HG03280 (cell line): ENCODE measurements around the gene TCF7L1.
"Not testable (repeated sequence)": the region's sequence is repeated elsewhere in the genome, so short reads cannot be mapped to it uniquely, and the experiment has no call there.

Experiments
- ATAC-seq: cut with Tn5 transposase; IDR thresholded peaks from one replicate; pipeline ENCODE4 v1.9.1; 2021; ENCODE audit warnings: mild to moderate bottlenecking, moderate library complexity; ENCODE audit not compliant: unreplicated experiment

TCF7L1 gene, protein sequence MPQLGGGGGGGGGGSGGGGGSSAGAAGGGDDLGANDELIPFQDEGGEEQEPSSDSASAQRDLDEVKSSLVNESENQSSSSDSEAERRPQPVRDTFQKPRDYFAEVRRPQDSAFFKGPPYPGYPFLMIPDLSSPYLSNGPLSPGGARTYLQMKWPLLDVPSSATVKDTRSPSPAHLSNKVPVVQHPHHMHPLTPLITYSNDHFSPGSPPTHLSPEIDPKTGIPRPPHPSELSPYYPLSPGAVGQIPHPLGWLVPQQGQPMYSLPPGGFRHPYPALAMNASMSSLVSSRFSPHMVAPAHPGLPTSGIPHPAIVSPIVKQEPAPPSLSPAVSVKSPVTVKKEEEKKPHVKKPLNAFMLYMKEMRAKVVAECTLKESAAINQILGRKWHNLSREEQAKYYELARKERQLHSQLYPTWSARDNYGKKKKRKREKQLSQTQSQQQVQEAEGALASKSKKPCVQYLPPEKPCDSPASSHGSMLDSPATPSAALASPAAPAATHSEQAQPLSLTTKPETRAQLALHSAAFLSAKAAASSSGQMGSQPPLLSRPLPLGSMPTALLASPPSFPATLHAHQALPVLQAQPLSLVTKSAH

DNA sequence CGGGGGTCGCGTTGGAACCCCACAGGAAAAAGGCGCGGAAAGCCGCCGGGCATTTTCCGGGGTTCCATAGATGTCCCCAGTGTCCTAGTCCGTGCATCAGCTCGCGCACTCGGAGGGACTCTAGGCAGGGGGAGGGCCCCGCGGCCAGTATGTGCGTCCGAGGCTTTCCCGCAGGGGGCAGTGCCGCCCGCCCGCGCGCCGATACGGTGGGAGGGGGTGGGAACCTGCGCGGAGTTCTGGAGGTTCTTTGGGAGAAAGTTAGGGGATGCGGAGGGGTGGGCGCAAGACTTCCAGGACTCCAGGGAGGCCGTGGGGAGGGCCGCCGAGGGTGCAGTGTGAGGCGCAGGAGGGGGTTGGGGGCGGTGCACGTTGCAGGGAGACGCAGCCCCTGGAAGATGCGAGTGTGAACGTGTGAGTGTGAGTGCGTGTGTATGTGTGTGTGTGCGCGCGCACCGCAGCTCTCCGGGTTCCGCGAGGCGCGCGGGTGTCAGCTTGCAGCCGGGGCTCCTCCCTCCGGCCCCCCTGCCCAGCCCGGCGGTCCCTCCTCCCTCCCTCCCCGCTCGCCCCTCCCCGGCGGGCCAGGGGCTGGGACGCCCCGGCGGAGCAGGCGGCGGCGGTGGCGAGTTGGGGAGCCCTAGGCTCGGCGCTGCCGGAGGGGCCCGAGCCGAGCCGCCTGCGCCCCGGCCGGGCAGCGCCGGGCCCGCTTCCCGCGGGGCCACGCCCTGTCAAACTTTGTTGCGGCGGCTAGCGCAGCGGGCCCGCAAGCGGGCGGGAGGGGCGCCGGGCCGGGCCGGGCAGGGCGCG, at the start of gene TCF7L1:
TCF7L1 (plus strand) TSS at position 559 of the 804 bp plus-strand sequence. CDS start 293 bp downstream, outside the sequence.
- no peak for ATAC-seq

DNA sequence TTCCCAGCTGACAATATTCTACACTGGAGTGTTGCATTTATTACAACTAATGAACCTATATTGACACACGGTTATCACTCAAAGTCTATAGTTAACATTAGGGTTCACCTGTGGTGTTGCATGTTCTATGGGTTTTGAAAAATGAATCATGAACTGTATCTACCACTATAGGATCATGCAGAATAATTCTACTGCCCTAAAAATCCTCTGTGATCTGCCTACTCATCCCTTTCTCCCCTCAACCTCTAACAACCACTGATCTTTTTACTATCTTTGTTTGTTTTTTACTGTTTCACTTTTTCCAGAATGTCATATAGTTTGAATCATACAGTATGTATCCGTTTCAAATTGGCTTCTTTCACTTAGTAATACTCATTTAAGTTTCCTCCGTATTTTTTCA, 47.6 kb upstream of the TCF7L1 start:
- ATAC-seq, result no peak

DNA sequence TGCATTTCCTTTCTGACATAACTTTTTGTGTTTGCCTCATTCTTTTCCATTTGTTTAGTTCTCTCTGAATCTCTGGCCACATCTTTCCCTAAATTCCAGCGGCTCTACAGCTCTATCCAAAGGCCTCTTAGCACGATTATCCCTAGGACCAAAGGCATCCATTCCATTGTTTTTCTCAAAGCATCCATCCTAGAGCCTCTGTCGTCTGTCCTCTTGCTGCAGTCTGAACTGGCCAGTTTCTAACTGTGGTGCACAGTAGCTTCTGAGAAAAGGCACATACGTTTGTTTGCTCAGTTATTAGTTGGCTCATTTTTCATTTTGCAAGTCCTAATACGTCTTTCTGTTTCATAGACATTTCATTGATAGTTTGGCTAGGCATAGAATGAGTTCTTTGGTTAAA, 45.7 kb upstream of the TCF7L1 start:
- ATAC-seq, result no peak

DNA sequence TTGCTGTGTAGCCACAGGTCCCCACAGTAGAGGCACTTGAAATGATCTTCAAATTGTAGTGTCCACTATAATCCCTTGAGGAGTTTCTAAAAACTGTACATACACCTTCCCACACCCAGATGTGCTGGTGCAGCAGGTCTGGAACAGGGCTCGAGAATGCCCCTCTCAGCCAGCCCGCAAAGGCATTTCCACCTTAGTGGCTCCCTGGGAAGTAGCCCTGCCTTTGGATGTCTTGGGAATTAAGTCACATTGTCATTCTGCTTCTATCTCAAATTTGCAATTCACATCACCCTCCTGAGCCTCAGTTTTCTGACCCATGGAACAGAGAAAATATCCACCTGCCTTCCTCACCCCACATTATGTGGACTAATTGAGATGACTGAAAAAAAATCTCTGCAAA, 44.3 kb upstream of the TCF7L1 start:
- no peak for ATAC-seq

DNA sequence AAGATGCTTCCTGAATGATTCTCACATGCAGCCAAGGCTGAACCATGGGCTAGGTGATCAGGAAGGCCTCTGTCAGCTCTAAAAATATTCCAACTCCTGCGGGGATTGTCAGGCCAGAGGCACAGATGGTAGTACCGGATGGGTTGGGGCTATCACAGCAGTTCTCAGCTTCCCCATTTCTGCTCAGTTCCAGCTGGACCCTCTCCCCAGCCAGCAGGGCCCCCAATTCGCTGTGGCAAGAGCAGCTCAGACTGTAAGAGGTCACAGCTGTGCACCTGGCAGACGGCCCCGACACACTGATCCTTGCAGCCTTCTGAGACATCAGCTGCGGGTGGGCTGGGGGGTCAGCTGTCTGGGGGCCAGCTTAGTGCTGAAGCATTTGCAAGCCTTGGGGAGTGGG, 43.6 kb upstream of the TCF7L1 start:
- ATAC-seq, result no peak

DNA sequence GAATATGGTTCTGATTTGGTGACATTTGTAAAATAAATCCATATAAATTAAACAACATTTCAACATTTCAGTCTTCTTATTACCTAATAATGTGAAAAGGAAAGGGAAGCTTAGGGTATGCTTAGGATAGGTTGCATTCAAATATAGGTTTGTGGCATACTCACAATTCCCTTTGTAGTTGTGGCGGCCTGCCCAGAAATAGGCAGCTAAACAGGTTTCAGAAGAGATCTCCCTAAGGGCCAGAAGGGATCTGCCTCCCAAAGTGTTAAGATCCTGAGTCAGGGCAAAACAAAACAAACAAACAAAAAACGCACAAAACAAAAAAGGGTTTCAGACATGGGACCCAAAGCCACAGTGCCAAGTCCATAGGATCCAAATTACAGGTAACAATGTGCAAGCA, 41.4 kb upstream of the TCF7L1 start:
- ATAC-seq, result no peak

DNA sequence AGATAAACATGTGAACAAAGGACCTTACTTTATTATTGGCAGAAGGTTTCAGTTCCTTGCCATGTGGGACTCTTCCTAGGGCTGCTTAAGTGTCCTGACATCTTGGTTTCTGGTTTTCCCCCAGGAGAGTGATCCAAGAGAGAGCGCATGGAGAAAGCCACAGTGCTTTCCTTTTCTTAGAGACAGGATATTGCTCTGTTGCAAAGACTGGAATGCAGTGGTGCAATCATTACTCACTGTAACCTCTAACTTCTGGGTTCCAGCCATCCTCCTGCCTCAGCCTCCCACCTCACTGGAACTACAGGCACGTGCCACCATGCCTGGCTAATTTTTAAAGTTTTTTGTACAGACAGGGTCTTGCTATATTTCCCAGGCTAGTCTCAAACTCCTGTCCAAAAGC, 38.1 kb upstream of the TCF7L1 start:
- ATAC-seq, result no peak

DNA sequence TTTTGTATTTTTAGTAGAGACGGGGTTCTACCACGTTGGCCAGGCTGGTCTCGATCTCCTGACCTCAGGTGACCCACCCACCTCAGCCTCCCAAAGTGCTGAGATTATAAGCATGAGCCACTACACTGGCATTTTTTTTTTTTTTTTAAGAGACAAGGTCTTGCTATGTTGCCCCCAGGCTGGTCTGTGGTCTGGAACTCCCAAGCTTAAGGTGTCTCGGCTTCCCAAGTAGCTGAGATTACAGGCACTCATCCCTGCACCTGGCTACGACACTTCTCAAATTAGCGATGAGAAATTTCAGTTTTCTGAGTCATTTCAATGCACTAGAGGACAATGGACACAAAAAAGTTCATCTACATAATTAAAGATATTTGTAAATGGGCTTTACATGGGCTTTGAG, 36.6 kb upstream of the TCF7L1 start:
- no peak for ATAC-seq

DNA sequence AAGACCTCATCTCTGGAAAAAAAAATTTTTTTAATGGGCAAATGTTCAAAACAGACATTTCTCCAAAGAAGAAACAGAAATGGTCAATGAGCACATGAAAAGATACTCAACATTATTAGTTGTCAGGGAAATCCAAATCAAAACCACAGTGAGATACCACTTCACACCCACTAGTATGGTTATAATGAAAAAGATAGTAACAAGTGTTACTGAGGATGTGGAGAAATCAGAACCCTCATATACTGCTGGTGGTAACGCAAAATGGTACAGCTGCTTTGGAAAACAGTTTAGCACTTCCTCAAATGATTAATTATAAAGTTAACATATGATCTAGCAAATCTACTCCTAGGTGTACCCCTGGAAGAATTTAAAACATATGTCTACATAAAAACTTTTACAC, 29.0 kb upstream of the TCF7L1 start:
- no peak for ATAC-seq

DNA sequence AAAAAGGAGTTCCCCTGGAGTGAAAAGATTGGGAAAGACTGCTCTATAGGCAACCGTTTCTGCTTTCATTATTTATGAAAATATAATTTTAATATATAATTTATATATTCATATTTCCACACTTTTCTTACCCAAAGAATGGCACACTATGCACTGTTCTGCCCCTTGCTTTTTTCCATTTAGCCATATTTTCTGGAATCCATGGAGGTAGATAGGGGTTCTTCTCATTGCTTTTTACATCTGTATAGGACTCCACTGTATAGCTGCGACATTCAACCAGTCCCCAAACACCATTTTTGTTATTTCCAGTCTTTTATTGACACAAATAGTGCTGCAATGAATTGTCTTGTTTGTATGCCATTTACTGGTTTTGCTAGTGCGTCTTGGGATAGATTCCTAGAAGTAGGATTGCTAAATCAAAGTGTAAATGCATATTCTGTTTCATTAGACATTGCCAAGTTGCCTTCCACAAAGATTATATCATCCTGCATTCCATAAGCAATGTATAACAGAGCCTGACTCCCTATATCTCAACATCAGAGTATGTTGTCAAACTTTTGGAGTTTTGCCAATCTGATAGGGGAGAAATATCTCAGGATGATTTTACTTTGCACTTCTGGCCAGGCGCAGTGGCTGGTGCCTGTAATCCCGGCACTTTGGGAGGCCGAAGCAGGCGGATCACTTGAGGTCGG, 26.6 kb upstream of the TCF7L1 start:
- ATAC-seq, result no peak

DNA sequence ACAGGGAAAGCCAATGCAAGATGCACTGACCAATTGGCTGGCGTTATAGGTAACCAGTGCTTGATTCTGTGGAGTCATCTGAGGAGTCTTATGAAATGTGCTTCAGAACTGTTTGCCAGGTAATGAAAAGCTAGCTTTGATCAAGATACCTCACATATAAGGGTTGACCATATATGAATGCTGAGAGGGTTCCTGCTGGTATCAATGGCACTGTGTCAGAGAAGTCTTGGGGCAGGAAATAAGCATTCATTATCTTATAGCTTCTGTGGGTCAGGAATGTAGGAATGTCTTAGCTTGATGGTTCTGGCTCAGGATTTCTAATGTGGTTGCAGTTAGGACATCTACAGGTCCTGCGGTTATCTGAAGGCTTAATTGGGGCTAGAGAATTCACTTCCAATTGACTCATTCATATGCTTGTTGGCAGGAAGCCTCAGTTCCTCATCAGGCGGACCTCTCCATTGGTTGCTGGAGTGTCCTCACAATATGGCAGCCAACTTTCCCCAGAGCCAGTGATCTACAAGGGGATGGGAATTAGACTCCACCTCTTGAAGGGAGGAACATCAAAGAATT, 22.1 kb upstream of the TCF7L1 start:
- no peak for ATAC-seq

DNA sequence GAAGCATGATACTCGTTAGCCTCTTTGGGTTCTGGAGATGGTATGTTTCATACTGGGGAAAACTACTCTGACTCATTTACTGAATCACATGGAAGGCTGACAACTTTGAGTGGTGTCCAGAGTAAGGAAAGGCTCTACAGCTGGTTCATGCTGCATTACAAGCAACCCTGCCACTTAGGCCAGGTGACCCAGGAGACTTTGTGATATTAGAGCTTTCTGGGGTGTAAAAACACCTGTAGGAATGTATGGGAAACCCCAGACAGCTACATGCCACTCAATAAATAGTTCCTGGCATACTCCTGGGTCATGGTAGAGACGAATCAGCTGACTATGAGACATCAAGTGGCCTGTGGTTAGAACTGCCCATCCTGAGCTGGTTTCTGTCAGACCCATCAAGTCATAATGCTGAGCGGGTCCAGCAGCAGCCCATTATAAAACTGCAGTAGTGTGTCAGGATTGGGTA, 21.3 kb upstream of the TCF7L1 start:
- ATAC-seq, result no peak

DNA sequence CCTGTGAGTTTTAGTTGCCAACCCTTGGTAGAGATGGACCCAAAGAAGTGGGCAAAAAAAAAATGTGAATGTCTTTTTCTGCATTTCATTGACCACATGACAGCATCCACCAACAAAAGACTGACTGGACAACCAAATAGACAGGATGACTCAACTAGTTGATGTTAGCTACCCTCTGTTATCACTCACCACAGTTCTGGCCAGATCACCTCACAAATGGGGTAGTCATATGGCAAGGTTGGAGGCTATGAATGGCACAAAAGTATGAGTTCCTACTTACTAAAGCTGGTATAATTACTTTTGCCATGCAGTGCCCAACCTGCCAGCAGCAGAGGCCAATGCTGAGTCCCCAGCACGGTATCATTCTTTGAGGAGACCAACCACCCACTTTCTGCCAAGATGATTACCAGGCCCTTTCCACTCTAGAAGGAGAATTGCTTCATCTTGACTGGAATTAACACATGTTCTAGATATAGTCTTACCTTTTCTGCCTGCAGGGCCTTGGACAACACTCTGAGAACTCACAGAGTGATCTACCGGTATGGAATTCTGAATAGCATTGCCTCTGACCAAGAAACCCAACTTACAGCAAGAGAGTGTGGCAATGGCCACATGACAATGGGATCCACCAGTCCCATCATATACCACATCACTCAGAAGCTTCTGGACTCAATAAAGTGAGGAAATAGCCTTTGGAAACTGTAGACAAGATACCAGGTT, 20.1 kb upstream of the TCF7L1 start:
- no peak for ATAC-seq

DNA sequence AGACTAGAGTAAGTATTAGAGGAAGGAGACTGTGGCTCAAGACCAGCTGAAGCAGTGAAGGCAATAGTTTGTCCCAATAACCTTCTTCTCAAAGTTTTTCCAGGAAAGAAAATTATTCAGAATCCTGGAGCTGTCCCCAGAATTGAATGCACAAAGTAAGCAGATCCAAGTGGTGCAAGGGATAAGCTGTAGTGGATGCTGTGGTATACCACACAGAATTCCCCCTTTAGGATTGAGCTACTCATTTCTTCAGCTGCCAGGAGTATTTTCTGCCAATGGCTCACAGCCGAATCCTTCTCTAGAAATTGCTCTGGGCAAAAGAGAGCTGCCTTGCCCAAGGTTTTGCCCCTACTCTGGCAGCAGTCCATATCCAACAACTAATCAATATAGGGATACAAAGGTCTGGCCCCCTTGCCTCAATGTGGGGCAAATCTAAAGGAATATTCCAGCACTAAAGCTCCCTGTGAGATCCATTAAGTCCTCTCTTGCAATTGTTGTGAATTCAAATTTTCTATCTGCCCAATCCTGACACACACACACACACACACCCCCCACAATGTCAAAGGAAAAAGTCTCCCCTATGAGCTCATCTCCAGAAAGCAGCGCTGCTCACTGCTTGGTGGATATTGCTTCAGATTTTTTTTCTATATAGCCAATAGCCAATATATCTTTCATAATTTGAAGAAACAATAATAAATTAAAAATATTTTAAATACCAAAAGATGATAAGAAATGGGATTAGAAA, 18.4 kb upstream of the TCF7L1 start:
- ATAC-seq, result no peak

DNA sequence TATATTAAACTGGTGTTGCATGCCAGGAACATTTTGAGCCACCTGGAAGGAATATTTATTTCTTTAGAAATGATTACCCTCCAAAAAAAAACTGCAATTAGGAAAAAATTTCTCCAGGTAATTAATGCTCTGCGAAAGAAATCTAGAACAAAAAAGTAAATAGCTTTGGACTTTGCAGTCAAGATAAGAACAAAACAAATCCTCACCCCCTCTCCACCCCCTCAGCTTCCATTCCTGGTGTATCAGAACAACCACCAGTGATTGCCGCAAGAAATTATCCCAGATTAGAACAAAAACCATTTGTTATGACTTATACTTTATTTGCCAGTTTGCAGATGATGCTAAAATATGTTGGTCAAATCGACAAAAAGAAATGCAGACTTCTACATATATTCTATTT, 17.0 kb upstream of the TCF7L1 start:
- no peak for ATAC-seq

DNA sequence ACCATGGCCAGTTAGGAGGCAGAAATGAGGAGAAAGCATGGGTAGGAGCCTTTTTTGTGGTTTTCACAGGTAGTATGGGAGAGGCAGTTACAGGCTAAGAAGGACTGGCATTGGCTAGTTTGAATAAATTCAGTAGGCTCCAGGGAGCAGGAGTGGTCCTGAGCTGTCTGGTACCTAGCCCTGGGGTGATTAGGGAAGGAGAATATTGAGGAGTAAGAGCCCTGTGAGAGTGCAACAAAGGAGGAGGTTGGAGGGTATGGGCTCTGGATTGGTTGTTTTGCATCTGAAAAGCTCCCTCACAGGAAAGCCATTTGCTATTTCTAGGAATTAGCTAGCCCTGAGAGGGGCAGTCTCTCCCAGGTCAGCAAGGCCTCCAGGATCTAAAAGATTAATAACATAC, 13.3 kb upstream of the TCF7L1 start:
- no peak for ATAC-seq

DNA sequence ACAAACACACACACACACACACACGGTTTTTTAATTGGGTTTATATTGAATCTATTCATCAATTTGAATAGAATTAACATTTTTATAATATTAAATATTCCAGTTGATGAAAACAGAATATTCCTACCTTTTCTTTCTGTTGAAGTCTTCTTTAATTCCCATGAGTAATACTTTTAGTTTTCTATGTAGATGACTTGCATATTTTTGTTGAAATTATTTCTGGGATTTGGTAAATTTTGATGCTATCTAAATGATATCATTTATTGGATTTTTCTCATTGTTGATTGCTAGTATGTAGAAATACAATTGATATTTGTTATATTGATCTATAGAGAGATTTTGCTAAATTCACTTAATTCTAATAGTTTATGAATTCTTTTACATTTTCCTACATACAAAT, 12.8 kb upstream of the TCF7L1 start:
- ATAC-seq, result no peak

DNA sequence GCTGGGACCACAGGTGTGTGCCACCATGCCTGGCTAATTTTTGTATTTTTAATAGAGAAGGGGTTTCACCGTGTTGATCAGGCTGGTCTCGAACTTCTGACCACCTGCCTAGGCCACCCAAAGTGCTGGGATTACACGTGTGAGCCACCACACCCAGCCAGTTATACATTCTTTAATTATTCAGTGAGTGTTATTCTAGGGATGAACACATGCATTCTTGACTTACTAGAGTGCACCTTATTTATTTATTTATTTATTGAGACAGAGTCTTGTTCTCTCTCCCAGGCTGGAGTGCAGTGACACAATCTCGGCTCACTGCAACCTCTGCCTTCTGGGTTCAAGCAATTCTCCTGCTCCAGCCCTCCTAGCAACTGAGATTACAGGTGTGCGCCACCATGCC, 6.7 kb upstream of the TCF7L1 start:
- not testable (repeated sequence) for ATAC-seq

DNA sequence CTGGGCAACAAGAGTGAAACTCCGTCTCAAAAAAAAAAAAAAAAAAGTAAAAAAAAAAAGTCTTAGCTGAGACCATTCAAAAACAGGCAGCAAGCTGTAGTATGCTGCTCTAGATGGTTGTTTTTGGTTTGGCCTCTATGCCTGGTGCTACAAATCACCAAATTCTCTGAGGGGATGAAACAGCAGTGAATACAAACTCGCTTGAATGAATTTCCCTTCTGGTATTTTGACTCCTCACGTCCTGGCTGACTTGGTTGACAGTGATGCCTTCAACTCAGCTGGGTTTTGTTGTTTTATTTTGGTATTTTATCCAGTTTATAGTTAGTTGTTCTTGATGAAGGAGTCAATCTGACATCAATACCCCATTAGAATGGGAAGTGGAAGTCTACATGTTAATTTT, 3.3 kb upstream of the TCF7L1 start:
- no peak for ATAC-seq

DNA sequence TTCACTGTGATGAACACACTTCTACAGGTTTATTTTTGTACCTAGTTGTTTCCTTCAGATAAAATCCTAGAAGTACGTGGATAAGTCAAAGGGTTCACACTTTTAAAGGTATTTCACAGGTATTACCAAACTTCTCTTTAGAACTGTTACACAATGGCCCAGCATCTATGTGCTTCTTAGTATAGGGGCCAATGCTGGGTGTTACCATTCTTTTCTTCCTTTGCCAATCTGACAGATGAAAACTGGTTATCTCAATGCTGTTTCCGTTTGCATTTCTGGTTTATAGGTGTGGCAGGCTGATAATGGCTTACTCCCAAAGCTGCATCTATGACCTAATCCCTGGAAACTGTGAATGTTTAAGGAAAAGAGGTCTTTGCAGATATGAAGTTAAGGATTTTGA, 2.8 kb upstream of the TCF7L1 start:
- no peak for ATAC-seq
